ENCODE results near the gene CELA1.
"Not testable (repeated sequence)": the region's sequence is repeated elsewhere in the genome, so short reads cannot be mapped to it uniquely, and the experiment has no call there.

The CELA1 gene

DNA sequence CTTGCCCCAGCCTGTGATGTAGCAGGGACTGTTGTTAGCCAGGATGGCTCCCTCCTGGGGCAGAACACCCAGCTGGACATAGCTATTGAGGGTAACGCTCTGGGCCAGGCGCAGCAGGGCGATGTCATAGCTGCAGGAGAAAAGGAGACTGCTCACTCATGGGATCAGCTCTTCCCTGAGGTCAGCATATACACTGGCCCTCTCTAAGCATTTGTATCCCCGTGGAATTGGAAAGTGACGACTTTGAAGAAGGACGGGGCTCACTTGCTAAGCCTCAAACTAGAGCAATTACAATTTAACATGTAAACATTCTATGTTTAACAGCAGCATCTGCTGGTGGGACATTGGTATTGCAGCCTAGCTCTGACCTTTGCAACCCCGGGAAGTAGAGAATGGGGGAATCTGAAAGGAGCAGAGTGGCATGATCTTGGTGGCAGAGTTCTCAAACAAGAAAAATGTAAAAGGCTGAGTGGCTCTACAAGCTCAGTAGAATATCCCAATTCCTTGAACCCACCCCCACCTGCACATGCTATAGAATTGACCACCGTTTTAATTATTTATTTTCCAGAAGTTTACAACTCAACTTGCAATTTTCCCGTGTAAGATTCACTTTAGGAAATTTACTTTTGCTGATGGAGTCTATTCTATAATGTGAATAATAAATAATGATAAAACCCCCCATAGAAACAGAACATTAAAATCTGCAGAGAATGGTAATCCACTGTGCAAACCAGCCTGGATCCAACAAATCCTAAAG, 5.0 kb downstream of the CELA1 start:
- DNase-seq = peak; percentile 14 to 17

DNA sequence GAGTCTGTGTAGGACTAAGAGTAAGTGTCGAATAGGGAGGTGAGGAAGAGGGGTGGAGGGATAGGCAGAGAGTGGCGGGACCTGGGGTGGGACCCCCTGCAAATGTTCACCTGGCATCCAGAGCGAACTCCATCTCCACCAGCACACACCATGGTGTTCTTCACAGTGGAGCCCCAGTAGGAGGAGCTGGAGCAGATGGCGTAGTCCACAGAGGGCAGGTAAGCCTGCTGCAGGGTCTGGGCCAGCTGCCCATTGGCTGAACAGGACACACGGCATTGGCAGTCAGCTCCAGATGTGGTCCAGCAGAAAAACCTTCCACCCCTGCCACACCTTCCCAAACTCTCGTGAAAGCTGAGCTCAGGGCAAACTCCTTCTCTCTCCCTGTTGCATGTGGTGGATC, 6.7 kb downstream of the CELA1 start:
- no peak for DNase-seq

DNA sequence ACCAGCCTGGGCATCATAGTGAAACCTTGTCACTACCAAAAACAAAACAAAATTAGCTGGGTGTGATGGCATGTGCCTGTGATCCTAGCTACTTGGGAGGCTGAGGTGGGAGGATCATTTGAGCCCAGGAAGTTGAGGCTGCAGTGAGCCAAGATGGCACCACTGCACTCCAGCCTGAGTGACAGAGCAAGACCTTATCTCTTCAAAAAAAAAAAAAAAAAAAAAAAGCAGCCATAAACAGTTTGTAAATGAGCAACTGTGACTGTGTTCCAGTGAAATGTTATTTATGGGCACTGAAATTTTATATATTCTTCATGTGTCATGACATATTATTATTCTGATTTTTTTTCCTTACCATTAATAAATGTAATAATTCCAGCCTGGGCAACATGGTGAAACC, 9.1 kb downstream of the CELA1 start:
- DNase-seq = not testable (repeated sequence)

DNA sequence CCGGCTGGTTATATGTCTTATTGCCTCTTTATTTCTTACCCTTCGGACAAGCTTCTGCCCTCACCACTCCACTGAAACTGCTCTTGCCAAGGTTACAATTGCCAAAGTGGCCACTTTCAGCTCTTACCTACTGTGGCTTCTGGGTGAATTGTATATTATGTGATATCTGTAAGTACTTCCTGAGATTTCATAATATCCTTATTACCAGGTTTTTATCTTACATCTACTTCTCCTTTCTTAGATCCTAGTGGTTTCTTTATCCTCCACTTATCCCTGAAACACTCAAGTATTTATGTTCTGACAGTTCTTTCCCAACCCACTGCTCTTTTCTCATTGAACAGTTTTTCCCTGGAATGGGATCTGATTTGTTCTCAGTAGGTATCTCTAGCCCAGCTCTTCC, 10.5 kb downstream of the CELA1 start:
- DNase-seq = no peak

DNA sequence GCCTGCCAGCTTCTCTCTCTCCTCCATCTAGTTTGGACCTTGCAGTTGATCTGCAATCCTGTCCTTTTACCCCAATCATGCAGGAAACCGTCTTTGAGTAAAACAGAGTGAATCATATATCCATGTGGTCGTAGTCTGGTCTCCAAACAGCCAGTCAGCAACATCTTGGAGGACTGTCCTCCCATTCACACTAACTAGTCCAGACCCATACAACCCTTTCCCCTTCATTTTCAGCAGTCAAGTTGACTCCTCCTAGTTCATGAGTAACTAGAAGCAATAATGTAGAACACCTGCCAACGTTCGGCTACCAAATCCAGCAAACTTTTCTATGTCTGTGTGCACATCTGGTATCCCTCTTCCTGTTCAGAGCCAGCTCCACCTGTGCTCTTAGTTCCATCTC, 11.7 kb downstream of the CELA1 start:
- DNase-seq = no peak

DNA sequence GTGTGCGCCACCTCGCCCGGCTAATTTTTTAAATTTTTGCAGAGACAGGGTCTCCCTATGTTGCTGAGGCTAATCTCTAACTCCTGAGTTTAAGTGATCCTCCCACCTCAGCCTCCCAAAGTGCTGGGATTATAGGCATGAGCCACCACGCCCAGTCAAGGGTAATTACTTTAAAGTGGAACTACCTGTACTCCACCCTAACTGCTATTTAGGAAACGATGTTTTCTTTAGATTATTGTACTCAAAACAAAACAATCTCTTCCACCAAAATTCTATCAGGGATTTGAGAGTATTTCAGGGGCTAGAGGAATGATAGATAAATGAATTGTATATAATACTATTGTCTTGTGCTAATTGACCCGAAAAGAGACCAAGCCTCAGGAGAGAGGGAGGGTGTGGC, 12.9 kb downstream of the CELA1 start:
- DNase-seq = no peak

DNA sequence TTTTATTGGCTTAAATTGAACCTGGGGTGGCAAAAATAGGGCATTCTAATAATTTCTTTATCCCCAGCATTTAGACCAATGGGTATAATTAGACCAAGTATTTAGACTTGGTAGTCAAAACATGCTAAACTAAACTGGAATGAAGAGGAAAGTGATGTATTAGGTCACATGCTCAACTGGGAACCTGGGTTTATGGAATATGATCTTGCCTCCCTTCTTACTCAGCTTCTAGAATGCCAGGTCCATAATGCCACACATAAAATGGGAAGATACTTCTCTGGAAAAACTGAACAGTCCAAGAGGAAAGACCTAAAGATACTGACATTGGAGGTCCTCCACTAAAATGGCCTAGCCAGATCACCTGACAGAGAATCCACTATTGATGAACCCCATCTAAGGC, 16.3 kb downstream of the CELA1 start:
- DNase-seq = no peak

DNA sequence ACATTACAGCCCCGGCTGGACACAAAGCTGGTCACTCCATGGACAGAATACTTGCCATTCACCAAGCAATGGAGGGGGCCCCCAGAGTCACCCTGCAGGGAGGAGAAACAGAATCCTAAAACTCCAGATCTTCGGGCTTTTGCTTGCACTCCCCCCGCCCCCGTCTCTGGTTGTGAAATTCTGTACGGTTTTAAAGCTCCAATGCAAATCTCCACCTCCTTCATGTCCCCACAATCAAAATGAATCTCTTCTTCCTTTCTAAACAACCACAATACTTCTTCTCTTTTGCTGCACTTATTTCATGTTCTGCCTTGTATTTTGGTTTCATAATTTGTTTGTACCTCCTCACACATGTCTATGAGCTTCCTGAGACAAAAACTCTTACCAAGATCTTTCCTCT, 16.7 kb downstream of the CELA1 start:
- no peak for DNase-seq

DNA sequence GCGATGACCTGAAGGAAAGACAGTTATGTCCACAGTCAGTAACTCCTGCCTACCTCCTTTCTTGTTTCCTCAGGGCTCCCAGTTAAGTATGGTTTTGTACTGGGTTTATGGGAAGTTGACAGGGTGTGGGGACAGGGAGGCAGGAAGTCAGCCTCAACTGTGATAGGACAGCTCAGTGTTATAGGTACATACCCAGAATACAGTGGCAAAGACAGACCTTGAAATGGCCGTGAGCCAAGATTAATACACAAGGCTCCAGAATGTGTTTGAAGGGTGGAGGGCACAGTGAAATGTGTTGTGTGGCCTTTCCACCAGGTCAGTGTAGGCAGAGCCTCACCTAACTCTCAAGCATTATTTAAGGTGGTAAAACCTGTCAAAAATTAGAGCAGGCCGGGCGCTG, 17.9 kb downstream of the CELA1 start:
- DNase-seq = no peak

DNA sequence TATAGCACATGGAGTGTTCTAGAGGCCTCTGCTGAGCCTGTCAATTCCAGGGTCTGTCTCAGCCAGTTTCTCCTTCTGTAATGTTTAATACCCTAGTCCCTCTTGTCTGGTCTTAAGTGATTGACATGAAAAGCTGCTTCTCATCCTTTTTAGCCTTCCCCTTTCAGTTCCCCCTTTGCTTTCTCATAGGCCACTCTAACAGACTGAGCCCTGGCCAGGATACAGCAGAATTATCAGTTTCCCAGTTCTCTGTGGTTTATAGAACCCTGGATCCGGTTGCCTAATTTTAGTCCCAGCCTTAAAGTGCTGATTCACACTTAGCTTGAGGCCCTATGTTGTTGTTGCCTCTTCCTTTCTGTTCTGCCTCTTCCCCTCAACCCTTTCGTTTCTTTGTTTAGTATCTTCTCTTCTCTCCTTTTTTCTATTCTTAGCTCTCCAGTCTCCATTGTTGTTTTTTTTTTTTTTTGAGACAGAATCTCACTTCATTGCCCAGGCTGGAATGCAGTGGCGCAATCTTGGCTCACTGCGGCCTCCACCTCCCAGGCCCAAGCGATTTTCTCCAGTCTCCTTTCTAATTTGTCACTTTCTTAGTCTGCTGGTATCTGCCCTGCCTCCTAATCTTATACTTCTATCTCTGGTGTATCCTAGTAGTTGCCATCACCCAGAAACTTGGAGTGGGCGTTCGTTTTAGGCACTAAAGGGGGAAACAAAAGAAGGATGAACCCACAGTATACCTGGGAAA, 19.6 kb downstream of the CELA1 start:
- DNase-seq = no peak

DNA sequence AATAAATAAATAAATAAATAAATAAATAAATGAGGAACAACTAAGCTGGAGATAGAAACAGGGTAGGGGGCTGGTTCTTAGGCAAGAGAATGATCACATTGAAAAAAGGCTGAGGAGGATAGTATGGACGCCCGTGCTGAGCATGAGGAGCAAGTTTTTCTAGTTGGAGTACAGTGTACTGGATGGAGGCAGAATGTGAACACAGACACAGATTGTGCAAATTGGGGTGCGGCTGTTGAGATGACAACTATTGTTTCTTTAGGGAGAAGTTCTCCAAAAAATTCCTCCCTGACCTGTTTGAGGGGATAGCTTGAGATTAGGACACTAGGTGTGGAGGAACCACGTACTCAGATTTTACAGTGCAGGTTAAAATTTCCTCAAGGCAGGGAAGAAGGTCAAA, 21.5 kb downstream of the CELA1 start:
- DNase-seq = no peak

DNA sequence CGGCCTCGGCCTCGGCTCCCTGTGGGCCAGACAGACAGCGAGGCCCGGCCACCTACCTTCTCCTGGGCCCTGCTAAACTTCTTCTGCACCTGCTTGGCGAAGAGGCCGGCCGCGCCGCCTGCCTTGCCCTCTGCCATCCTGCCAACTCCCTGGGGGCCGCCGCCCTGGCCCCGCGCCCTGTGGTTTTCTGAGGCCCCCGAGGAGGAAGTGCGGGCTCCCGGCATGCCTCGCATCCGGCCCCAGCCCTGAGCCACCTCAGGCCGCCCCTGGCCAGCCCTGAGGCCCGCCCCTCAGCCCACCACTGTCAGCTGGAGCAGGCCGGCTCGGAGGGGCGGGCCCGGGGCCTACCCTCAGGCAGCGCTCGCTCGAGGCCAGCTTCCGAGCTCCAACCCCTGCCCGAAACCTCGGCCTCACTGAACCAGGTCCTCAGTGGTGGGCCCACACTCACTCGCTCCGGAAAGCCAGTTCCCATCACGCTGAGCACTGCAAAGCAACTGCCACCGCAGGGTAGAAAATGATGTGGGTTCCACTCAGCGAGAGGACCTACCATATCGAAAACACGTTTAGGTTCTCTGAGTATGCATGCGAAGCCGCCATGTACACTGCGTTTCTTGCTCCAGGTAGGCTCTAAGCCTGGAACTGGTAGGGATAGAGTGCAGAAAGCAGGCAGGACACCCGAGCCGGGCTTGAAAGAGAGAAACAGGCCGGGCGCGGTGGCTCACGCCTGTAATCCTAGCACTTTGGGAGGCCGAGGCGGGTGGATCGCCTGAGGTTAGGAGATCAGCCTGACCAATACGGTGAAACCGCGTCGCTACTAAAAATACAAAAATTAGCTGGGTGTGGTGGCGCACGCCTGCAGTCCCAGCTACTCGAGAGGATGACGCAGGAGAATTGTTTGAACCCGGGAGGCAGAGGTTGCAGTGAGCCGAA, 22.2 kb downstream of the CELA1 start, which contains the start of gene BIN2:
Gene BIN2, minus strand, starts transcription at position 209 of the 930 bp plus-strand sequence. Its CDS starts 72 bp downstream, at position 137.
- DNase-seq = no peak

DNA sequence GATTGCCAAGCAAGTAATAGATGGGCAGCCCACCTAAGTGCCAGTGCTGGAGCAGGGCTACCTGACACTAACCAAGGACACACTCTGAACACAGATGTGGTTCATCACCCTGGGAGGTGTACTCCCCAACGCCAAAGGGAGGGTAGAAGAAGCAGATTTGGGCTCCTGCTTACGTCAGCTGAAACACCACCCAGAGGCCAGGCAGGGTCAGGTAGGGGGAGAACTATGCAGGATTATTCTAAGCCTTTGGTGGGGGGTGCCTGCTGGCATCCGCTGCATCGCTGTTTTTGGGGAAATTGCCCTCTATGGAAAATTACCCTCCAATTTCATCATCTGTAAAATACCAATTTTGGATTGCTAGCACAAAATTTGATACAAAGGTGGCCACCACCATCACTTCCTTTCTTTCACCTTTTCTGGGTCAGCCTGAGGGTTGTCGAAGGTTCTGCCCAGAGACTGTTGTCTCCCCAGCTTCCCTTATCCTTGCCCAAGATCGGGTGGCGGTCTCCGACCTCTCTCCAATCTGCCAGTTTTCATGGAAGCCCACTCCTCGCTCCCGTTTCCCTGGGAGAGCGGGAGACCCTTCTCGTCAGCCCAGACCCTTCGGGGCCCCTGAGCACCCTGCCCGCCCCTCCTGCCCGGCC, 23.0 kb downstream of the CELA1 start:
- no peak for DNase-seq

DNA sequence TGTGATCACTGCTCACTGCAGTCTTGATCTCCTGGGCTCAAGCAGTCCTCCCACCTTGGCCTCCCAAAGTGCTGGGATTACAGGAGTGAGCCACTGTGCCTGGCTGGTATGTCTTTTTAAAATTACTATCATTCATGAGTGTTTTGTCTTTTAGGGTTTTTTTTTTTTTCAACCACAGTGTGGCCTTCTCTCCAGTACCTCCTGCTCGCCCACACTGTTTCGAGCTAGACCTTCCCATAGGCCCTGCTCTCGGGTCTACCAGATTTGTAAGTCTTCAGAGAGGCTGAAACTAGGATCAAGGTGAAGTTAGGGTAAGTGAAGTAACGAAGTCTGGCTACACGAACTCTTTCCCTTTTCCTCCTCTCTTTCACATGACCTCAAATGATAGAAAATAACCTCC, 24.0 kb downstream of the CELA1 start:
- DNase-seq = no peak

DNA sequence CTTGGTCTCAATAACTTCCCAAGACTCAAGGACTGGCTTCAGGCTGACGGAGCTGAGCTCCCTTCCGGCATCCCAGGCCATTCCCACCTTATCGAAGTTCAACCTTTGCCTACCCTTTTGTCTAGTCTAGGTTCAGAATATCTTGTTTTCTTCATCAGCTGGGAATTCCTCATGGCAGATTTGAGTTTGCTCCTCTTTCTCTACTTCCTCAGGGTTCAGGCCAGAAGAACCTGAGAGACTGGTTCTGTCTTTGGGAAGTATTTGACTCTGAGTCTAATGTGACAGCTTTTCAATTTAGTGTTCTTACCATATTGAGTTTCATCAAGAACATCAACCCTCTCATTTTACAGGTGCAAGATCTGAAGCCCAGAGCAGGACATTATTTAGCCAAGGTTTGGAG, 24.6 kb downstream of the CELA1 start:
- DNase-seq = no peak

DNA sequence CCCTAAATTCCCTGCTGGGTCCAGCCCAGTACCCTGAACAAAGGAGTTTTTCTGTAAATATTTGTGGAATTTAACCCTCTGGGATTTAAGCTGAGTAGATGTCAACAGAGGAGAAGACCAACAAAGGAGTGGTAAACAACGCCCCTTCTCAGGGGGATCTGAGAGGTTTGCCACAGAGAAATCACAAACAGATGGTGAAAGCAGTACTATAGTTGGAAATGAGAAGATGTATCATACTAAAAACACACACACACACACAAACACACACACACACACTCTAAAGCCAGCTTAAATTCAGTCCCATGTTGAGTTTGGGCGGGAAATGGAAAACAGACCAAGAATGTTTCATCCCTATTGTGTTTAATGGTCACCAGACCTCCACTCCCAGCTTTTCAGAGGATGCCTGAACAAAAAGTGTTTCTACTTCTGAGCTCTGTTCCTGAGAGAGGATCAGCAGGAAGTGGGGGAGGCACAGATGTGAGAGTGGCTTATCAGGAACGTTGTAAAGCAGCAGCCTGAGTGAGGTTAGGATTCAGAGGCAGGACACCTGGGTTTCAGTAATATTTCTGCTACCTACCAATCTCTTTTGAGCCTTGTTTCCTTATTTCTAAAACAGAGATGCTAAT, 25.7 kb downstream of the CELA1 start:
- DNase-seq = no peak

DNA sequence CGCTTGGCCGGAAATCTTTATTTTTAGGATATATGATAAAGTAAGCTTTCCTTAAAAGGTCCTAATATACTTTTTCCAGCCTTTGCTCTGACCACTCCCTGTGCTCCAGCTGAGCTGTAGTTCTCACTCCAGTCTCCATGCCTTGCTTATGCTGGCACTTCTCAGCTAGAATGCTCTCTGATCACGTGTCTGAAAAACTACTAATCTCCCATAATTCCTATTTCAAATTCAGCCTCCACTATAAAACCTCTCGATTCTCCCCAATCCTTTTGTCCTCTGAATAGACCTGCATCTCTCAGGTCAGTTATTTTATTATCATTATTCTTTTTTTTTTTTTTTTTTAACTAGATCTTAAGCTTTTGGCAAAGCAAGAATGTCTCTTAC, 26.2 kb downstream of the CELA1 start:
- no peak for DNase-seq

DNA sequence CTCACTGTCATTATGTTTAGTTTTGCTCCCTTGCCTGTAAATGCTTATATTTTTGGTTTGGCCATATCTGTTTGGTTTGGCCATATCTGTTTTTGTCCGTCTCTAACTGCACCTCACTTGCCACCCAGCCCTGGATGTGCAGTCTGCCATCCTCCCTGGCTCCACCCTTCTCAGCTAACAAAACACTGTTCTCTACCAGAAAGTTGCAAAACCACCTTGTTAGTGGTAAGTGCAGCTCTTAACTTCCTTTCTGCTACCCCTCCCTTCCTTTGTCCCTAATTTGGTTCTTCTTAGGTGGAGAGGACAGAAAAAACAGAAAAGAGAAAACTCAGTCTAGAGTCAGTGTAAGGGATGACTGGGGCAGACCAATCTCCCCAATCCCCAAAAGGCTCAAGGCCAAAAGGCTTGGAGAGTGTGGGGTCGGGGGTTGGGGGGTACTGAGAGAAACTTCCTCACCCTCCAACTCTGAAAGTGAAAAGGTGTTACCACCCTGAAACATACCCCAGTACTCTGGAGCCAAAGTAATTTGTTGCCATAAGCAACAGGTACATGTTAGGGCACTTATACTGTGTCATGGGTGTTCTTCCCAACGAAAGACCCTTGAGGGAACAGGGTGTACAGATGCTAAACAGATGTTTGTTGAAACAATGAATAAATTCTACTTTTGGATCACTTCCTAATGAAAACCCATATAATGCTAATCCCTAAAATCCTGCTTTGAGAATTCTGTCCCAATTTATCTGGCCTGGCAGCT, 27.5 kb downstream of the CELA1 start:
- no peak for DNase-seq

DNA sequence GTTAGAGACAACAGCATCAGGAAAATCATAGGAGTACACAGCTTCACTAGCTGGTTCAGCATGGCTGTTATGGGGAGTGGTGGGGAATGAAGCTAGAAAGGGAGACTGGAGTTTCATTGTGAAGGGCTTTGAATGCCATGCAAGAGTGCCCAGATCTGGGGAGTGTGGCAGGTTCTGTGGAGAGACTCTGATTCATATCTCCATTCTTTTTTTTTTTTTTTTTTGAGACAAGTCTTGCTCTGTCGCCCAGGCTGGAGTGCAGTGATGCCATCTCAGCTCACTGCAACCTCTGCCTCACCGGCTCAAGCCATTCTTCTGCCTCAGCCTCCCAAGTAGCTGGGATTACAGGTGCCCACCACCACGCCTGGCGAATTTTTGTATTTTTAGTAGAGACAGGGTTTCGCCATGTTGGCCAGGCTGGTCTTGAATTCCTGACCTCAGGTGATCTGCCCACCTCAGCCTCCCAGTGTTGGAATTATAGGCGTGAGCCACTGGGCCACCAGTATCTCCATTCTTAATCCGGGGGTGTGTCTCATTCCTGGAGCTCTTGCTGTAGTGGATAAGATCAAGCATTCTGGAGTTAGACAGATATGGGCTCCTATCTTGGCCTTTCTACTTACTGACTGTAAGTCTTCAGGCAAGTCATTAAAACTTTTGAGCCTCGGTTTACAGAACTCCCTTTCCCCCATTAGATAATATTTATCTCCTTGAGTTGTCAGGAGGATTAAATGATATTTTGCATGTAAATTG, 28.2 kb downstream of the CELA1 start:
- DNase-seq = not testable (repeated sequence)

DNA sequence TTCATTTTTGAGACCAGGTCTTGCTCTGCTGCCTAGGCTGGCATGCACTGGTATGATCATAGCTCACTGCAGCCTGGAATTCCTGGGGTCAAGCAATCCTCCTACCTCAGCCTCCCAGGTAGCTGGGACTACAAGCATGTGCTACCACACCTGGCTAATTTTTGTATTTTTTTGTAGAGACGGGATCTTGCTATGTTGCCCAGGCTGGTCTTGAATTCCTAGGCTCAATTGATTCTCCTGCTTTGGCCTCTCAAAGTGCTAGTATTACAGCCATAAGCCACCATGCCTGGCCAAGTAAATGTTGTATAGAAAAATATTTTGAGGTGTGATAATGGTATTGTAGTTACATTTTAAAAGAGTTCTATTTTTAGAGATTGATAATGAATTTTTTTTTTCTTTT, 35.1 kb downstream of the CELA1 start:
- no peak for DNase-seq

Data from NCI-H187 (cell line).